GM12892 (cell line): ENCODE data around the gene CSTF3.
"Not testable (repeated sequence)": the region's sequence is repeated elsewhere in the genome, so short reads cannot be mapped to it uniquely, and the experiment has no call there.

Experiments used
- DNase-seq: peaks from one replicate; pipeline ENCODE4 v3.0.0; 2011; ENCODE audit not compliant: insufficient read length
- FAIRE-seq: peaks from 2 replicates; lab custom pipeline; 2011; peaks lifted over from hg19 to GRCh38; lab: Jason Lieb, UNC
- POLR2A ChIP-seq: IDR thresholded peaks from 2 replicates; pipeline ENCODE4 v1.6.1; 2011; ENCODE audit warnings: low read depth, low read length, control low read depth
- POLR2AphosphoS5 ChIP-seq: IDR thresholded peaks from 2 replicates; pipeline ENCODE4 v1.6.1; 2011; ENCODE audit warnings: low read depth, low read length, control low read depth
- TAF1 ChIP-seq: IDR thresholded peaks from 2 replicates; pipeline ENCODE4 v1.6.1; 2011; ENCODE audit warnings: low read depth, mild to moderate bottlenecking, control low read depth, low read length, borderline replicate concordance

Gene CSTF3

GRCh38 chr11:33178443-33179180 is 17.3 kb upstream of the CSTF3 start:
- TF ChIP-seq POLR2A (no peak), POLR2AphosphoS5 (no peak), TAF1 (no peak)
- DNase-seq (no peak), FAIRE-seq (peak; percentile 87)

GRCh38 chr11:33177676-33178336 is 16.5 kb upstream of the CSTF3 start:
- TF ChIP-seq POLR2A = no peak
- TF ChIP-seq TAF1 = no peak
- TF ChIP-seq POLR2AphosphoS5 = no peak
- FAIRE-seq = no peak

GRCh38 chr11:33176760-33177159 is 15.5 kb upstream of the CSTF3 start:
- not testable (repeated sequence) for FAIRE-seq, DNase-seq

More at GRCh38 chr11:33177676-33178336, 16.5 kb upstream of the CSTF3 start:
- no peak for DNase-seq

- DNase-seq = no peak
- FAIRE-seq = peak; percentile 57
- TF ChIP-seq POLR2A = no peak
- TF ChIP-seq TAF1 = no peak
- no peak for TF ChIP-seq POLR2AphosphoS5
Measured at GRCh38 chr11:33172996-33173395, 11.7 kb upstream of the CSTF3 start.

- DNase-seq (no peak), FAIRE-seq (no peak)
- no peak for TF ChIP-seq TAF1
- TF ChIP-seq POLR2AphosphoS5 = no peak
Measured at GRCh38 chr11:33172345-33172744, 11.1 kb upstream of the CSTF3 start.

GRCh38 chr11:33171251-33171650 is 10.0 kb upstream of the CSTF3 start:
- TF ChIP-seq POLR2AphosphoS5 (no peak), TAF1 (no peak), POLR2A (no peak)
- DNase-seq (no peak), FAIRE-seq (no peak)

- FAIRE-seq (no peak), DNase-seq (no peak)
- TF ChIP-seq POLR2AphosphoS5 (no peak), POLR2A (no peak), TAF1 (no peak)
Measured at GRCh38 chr11:33168709-33169200, 7.5 kb upstream of the CSTF3 start.

- DNase-seq (no peak), FAIRE-seq (no peak)
- no peak for TF ChIP-seq TAF1
- no peak for TF ChIP-seq POLR2A
- no peak for TF ChIP-seq POLR2AphosphoS5
Measured at GRCh38 chr11:33162831-33163230, 1.6 kb upstream of the CSTF3 start.

GRCh38 chr11:33160587-33160986 is 693 bp downstream of the CSTF3 start:
- DNase-seq (no peak), FAIRE-seq (no peak)
- TF ChIP-seq TAF1 (no peak), POLR2AphosphoS5 (no peak), POLR2A (no peak)

- no peak for FAIRE-seq
- DNase-seq = no peak
- TF ChIP-seq POLR2A (no peak), POLR2AphosphoS5 (no peak), TAF1 (no peak)
Measured at GRCh38 chr11:33160136-33160535, 1.1 kb downstream of the CSTF3 start.

GRCh38 chr11:33159378-33159867 is 1.9 kb downstream of the CSTF3 start:
- not testable (repeated sequence) for DNase-seq, FAIRE-seq

- no peak for DNase-seq
- FAIRE-seq = no peak
- TF ChIP-seq POLR2AphosphoS5 (no peak), POLR2A (no peak), TAF1 (no peak)
Measured at GRCh38 chr11:33158596-33159275, 2.5 kb downstream of the CSTF3 start.
